Measurements from ENCODE around the gene HIPK3. TPM values are rescaled to one million over a fixed set of nuclear protein-coding genes. Genes with fewer than 3 reads are reported as not detected.
"Not testable (repeated sequence)": the region's sequence is repeated elsewhere in the genome, so short reads cannot be mapped to it uniquely, and the experiment has no call there.

The HIPK3 gene
- total RNA-seq, 1 donor from 2014 or later = 83.0 TPM

DNA sequence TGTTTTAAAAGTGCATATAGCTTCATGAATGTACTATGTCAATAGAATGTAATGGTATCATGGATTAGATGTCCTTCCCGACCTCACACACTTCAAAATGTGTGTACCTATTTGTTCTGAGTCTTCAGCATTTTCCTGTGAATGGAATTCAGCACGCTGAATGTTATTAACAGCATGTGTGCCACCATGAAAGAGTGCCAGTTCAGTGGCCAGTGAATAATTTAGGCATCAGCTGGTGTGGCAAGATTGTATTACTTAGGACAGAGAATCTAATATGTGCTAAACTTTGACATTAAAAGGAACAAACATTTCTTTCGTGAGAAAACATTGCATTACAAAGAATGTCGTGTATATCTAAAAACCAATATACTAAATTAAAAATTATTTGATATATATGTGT lies 46.4 kb downstream of the HIPK3 start:
- H3K27me3 Mint-ChIP-seq (ENCODE audit: low read depth) = no peaks in the 10 kb centered on the region
- no peak overlapping the region for H3K27ac Mint-ChIP-seq (ENCODE audit: unreplicated experiment)
- no peak overlapping the region for H3K4me3 Mint-ChIP-seq (ENCODE audit: unreplicated experiment)
- no peak for TF ChIP-seq CTCF (IDR thresholded peaks at IDR 0.05)
- H3K4me1 Mint-ChIP-seq (ENCODE audit: low read depth) = peaks cover 20% of the 10 kb centered on the region
- peaks cover 1% of the 10 kb centered on the region for H3K9me3 Mint-ChIP-seq (ENCODE audit: low read depth)
- DNase-seq (ENCODE audit: low spot score) = no peak
- peaks cover under 1% of the 10 kb centered on the region for H3K36me3 Mint-ChIP-seq (ENCODE audit: low read depth)

- not testable (repeated sequence) for H3K27me3 Mint-ChIP-seq (ENCODE audit: low read depth); H3K9me3 Mint-ChIP-seq (ENCODE audit: low read depth); DNase-seq (ENCODE audit: low spot score); H3K4me3 Mint-ChIP-seq (ENCODE audit: unreplicated experiment); H3K36me3 Mint-ChIP-seq (ENCODE audit: low read depth); H3K27ac Mint-ChIP-seq (ENCODE audit: unreplicated experiment)
- peaks cover 33% of the 10 kb centered on the region for H3K4me1 Mint-ChIP-seq (ENCODE audit: low read depth)
These were observed 49.6 kb downstream of the HIPK3 start for GRCh38 chr11:33306821-33307220.

GRCh38 chr11:33307984-33308383 lies 50.8 kb downstream of the HIPK3 start:
- H3K4me3 Mint-ChIP-seq (ENCODE audit: unreplicated experiment) = no peak overlapping the region
- H3K36me3 Mint-ChIP-seq (ENCODE audit: low read depth) = no peaks in the 10 kb centered on the region
- H3K9me3 Mint-ChIP-seq (ENCODE audit: low read depth) = no peaks in the 10 kb centered on the region
- DNase-seq (ENCODE audit: low spot score) = no peak
- no peak for TF ChIP-seq CTCF (IDR thresholded peaks at IDR 0.05)
- H3K27ac Mint-ChIP-seq (ENCODE audit: unreplicated experiment) = peak overlapping the region; percentile 2
- H3K4me1 Mint-ChIP-seq (ENCODE audit: low read depth) = peaks cover 44% of the 10 kb centered on the region
- no peaks in the 10 kb centered on the region for H3K27me3 Mint-ChIP-seq (ENCODE audit: low read depth)

DNA sequence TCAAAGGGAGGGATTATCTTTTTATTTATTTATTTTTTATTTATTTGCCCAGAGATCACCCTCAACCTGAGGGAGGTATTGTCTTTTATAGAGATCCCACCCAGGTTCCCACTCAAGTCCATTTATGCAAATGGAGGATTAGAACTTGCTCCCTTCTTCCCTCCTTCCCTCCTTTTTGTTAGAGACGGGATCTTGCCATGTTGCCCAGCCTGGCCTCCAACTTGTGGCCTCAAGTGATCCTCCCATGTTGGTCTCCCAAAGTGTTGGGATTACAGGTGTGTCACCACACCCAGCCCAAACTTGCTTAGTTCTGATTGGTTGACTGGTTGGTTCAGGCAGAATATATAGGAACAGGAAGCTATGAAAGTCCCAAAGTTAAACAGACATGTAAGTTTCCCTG lies 51.9 kb downstream of the HIPK3 start:
- TF ChIP-seq CTCF (IDR thresholded peaks at IDR 0.05) = no peak
- peaks cover 47% of the 10 kb centered on the region for H3K4me1 Mint-ChIP-seq (ENCODE audit: low read depth)
- H3K36me3 Mint-ChIP-seq (ENCODE audit: low read depth) = no peaks in the 10 kb centered on the region
- peak overlapping the region; percentile 17 for H3K27ac Mint-ChIP-seq (ENCODE audit: unreplicated experiment)
- DNase-seq (ENCODE audit: low spot score) = no peak
- H3K9me3 Mint-ChIP-seq (ENCODE audit: low read depth) = no peaks in the 10 kb centered on the region
- no peak overlapping the region for H3K4me3 Mint-ChIP-seq (ENCODE audit: unreplicated experiment)
- no peaks in the 10 kb centered on the region for H3K27me3 Mint-ChIP-seq (ENCODE audit: low read depth)

DNA sequence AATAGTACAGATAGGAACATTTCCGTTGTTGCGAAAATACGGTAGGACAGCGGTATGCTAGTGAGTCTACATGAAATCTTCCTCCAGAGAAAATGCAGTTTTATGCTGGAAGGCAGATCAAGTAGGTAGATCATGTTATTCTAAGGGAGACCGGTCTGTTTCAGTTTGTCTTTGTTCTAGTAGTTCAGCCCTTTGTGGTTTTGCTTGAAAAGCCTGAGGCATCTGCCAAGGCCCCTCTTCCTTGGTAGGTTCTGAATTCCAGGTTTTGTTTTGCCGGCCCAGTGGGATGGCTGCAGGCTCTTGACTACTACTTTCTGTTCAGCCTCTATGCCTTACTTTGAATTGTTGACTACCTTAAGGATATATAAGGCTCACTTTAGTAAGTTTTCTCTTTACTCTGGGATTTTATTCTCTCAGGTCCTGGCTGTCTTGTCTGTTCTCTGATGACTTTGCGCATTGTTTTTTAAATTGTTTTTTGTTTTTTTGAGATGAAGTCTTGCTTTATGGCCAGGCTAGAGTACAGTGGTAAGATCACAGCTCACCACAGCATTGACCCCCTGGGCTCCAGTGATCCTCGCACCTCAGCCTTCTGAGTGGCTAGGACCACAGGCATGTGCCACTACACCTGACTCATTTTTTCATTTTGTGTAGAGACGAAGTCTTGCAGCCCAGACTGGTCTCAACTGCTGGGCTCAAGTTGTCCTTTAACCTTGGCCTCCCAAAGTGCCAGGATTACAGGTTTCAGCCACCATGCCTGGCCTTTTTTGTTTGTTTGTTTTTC lies 53.7 kb downstream of the HIPK3 start:
- Mint-ChIP-seq H3K9me3 (ENCODE audit: low read depth) (no peaks in the 10 kb centered on the region), H3K27ac (ENCODE audit: unreplicated experiment) (peak overlapping the region; percentile 74), H3K27me3 (ENCODE audit: low read depth) (no peaks in the 10 kb centered on the region), H3K4me3 (ENCODE audit: unreplicated experiment) (no peak overlapping the region), H3K36me3 (ENCODE audit: low read depth) (no peaks in the 10 kb centered on the region), H3K4me1 (ENCODE audit: low read depth) (peaks cover 51% of the 10 kb centered on the region)
- no peak for TF ChIP-seq CTCF (IDR thresholded peaks at IDR 0.05)
- no peak for DNase-seq (ENCODE audit: low spot score)

DNA sequence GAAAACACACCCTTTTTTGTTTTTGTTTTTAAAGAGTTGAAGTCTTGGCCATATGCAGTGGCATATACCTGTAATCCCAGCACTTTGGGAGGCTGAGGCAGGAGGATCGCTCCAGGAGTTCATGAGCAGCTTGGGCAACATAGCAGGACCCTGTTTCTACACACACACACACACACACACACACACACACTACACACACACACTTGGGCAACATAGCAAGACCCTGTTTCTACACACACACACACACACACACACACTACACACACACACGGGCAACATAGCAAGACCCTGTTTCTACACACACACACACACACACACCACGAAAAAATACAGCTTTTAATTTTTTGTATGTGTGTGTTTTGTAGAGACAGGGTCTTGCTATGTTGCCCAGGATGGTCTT lies 54.5 kb downstream of the HIPK3 start:
- DNase-seq (ENCODE audit: low spot score) = no peak
- no peak overlapping the region for H3K27ac Mint-ChIP-seq (ENCODE audit: unreplicated experiment)
- TF ChIP-seq CTCF (IDR thresholded peaks at IDR 0.05) = no peak
- no peak overlapping the region for H3K4me3 Mint-ChIP-seq (ENCODE audit: unreplicated experiment)
- H3K4me1 Mint-ChIP-seq (ENCODE audit: low read depth) = peaks cover 55% of the 10 kb centered on the region
- H3K27me3 Mint-ChIP-seq (ENCODE audit: low read depth) = no peaks in the 10 kb centered on the region
- no peaks in the 10 kb centered on the region for H3K9me3 Mint-ChIP-seq (ENCODE audit: low read depth)
- H3K36me3 Mint-ChIP-seq (ENCODE audit: low read depth) = no peaks in the 10 kb centered on the region
